Measurements from ENCODE around the gene TCTN2.

TCTN2 gene

DNA sequence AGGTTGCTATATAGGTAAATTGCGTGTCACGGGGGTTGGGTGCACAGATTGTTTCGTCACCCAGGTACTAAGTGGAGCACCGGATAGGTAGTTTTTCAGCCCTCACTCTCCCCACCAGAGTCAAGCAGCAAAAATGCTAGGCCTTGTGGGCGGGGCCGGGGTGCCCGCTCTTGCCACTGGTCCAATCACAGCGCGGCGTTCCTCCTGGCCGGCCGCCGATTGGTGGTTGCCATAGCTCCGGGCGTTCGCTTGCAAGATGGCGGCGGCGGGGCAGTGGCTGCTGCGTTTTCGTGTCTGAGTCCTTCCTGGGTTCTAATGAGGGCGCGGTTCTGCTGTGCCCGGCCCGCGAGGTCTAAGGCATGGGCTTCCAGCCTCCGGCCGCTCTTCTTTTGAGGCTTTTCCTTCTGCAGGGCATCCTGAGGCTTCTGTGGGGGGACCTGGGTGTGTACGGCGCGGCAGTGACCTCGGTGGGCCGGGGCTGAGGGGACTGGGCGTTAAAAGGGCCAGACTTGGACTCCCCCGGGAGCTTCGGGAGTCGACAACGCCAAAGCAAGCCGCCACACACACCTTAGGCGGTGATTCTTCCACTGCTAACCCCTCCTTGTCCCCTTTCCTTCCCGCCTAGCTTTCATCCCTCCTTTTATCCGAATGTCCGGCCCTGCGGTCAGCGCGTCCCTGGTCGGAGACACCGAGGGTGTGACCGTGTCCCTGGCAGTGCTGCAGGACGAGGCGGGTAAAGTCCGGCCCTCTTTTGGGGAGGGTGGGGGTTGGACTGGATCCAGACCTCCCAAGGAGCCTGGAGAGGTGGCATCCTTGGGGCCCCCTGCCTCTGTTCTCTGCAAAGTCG is at the start of gene TCTN2:
TCTN2 (plus strand) TSS at position 232 of the 847 bp plus-strand sequence; CDS start at position 360, 128 bp downstream.
- DNase-seq = peak; percentile 55

GRCh38 chr12:123621619-123622530 is 49.0 kb upstream of the TCTN2 start:
- DNase-seq = no peak

- DNase-seq = peak; percentile 92
Measured at GRCh38 chr12:123633379-123634141, 37.4 kb upstream of the TCTN2 start, which contains the start of the genes EIF2B1 and GTF2H3. TSS of gene EIF2B1 (minus strand) at chr12:123633686. CDS start at chr12:123633557, 129 bp downstream. TSS of gene GTF2H3 (plus strand) at chr12:123633829. CDS start at chr12:123633860, 31 bp downstream.

DNA sequence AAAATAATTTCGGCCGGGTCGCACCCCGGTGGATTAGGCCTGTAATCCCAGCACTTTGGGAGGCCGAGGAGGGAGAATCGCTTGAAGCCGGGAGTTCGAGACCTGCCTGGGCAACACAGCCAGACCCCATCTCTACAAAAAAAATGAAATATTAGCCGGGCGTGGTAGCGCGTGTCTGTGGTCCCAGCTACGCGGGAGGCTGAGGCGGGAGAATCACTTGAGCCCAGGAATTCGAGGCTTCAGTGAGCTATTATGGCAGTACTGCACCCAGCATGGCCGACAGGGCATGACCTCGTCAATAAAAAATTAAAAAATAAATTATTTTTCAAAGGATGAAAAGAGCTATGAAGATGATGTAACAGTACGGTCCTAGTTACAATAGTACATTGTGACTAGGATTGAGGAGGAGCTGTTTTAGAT is 36.8 kb upstream of the TCTN2 start:
- no peak for DNase-seq

DNA sequence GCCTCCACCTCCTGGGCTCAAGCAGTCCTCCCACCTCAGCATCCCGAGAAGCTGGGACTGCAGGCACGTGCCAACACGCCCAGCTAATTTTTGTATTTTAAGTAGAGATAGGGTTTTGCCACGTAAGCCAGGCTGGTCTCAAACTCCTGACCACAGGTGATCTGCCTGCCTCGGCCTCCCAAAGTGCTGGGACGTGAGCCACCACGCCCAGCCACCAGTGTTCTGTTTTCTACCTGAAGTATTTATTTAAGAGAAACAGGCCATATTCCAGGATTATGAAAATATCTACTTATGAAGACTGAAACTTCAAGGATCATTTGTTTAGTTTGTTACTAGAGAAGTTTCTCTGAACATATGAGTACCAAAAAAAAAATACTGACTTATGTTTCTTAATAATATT is 27.0 kb upstream of the TCTN2 start:
- no peak for DNase-seq

DNA sequence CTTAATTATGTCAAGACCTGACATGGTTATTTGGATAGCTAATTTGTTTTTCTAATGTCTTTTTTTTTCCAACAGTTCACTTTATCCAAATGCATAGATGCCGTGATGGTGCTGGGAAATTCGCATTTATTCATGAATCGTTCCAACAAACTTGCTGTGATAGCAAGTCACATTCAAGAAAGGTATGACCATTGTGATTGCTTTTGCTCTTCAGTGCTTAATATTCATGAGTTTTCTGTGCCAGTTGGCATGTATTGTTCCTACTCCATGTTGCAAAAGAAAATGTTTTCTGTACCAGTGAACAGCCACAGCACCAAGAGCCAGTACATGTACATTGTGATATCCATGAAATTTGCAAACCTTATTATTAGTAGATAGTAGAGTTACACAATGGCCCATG is 25.5 kb upstream of the TCTN2 start:
- DNase-seq = no peak

- DNase-seq = peak; percentile 54
Measured at GRCh38 chr12:123645878-123646277, 25.0 kb upstream of the TCTN2 start.

- DNase-seq = no peak
Measured at GRCh38 chr12:123648401-123648800, 22.5 kb upstream of the TCTN2 start.

DNA sequence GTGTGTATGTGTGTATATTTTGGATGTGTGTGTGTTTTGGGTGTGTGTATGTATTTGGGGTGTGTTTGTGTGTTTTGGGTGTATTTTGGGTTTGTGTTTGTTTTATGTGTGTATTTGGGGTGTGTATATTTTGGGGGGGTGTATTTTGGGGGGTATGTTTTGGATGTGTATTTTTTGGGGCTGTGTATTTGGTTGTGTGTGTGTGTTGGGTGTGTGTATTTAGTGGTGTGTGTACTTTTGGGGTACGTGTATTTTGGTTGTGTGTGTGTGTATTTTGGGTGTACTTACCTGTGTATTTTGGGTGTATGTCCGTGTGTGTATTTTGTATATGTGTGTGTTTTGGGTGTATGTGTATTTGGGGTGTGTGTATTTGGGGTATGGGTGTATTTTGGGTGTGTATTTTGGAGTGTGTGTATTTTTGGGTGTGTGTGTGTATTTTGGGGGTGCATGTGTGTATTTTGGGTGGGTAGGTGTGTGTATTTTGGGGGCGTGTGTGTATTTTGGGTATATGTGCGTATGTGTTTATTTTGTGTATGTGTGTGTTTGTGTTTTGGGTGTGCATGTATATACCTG is 16.7 kb upstream of the TCTN2 start:
- no peak for DNase-seq

GRCh38 chr12:123655420-123655819 is 15.5 kb upstream of the TCTN2 start:
- no peak for DNase-seq

GRCh38 chr12:123656392-123656791 is 14.5 kb upstream of the TCTN2 start:
- DNase-seq = no peak

DNA sequence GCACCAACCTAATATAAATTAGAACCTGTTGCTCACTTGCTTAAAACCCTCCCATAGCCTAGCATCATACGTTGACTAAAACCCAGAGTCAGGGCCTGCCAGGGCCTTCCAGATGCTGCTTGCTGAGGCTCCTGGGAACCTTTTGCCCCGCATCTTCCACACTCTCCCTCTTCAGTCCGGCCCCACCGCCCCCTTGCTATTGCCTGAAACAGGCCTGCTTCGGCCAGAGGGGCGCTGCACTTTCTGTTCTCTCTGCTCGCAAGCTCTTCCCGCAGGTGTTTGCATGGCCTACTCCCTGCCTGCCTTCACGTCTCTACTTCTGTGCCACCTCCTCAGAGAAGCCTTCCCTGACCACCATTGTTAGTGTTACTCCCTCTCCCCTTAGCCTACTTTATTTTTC is 13.7 kb upstream of the TCTN2 start:
- DNase-seq = no peak

GRCh38 chr12:123659996-123660727 is 10.8 kb upstream of the TCTN2 start:
- no peak for DNase-seq

DNA sequence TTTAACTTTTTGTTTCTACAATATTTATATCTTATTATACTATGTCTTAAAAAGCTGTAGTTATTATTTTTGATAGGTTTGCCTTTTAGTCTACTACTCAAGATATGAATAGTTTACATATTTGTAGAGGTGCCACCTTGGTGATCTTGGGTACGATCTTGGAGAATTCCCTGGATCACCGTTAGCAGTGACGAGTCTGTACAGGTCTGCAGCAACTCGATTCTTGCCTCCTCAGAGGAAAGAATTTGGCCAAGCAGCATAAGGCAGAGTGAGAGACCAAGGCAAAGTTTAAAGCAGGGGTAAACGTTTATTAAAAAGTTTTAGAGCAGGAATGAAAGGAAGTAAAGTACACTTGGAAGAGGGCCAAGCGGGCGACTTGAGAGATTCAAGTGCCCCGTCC is 3.1 kb upstream of the TCTN2 start:
- no peak for DNase-seq

- DNase-seq = no peak
Measured at GRCh38 chr12:123671876-123672275, 963 bp downstream of the TCTN2 start.

DNA sequence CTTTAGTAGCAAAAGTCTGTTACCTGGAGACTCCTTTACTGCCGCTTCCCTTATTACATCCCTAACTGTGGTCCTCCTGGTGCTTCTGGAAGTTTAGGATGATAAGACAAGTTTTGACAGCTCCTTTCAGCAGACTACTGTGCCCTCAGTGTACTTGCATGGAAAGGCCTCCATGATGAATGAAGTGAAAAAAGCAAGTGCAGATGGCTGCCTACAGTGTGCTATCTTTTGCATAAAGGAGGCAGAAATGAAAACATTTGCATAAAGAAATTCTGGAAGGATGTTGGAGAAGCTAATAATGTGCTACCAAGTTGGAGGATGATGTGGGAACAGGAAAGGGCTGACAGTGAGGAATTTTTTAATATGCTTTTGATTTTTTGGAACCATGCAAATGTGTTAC is 4.5 kb downstream of the TCTN2 start:
- no peak for DNase-seq

DNA sequence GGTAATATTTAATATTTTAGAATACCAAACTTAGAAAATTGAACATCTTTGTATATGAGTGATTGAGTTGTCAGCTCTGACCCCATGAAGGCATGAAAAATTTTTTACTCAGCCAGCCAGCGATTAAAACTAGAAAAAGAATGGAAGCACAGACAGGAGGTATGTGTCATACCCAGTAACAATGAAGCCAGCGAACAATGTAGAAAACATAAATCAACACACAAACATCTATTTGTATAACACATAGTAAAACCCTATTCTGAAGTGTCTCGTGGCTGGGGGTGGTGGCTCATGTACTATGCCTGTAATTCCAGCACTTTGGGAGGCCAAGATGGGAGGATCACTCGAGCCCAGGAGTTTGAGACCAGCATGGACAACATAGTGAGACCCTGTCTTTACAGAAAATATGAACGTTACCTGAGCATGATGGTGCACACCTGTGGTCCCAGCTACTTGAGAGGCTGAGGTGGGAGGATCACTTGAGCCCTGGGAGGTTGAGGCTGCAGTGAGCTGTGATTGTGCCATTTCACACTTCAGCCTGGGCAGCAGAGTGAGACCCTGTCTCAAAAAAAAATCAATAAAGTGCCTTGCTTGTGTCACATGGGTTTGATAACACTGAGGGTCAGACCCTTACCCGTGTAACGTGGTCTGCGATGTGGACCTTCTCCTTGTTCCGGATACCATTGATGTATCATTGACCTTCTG is 5.9 kb downstream of the TCTN2 start:
- no peak for DNase-seq

- DNase-seq = no peak
Measured at GRCh38 chr12:123678981-123679380, 8.1 kb downstream of the TCTN2 start.

DNA sequence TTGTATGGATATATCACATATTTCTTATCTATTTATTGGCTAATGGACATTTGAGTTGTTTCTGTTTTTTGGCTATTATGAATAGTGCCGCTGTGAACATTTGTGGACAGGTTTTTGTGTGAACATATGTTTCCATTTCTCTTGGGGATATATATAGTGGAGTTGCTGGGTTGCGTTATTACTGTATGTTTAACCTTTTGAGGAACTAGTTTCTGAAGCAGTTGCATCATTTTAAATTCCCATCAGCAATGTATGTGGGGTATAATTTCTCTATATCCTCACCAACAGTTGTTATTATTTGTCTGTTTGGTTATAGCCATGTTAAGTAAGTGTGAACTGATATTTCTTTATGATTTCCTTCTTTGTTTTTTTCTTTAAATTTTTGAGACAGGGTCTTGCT is 10.7 kb downstream of the TCTN2 start:
- no peak for DNase-seq

DNA sequence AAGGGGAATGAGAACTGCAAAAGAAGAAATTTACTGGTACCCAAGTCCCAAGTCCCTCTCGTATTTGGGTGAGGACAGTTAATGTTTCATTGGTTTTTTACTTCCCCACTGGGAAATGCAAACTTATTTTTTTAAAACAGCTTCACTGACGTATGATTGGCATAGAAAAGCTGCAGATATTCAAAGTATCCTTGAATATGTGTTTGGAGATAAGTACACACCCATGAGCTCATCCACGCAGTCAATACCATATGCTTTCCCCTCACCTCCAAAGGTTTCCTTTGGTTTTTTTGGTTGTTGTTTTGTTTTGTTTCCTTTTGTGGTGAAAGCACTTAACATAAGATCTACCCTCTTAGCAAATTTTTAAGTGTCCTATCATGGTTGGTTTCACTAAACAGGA is 13.1 kb downstream of the TCTN2 start:
- no peak for DNase-seq

DNA sequence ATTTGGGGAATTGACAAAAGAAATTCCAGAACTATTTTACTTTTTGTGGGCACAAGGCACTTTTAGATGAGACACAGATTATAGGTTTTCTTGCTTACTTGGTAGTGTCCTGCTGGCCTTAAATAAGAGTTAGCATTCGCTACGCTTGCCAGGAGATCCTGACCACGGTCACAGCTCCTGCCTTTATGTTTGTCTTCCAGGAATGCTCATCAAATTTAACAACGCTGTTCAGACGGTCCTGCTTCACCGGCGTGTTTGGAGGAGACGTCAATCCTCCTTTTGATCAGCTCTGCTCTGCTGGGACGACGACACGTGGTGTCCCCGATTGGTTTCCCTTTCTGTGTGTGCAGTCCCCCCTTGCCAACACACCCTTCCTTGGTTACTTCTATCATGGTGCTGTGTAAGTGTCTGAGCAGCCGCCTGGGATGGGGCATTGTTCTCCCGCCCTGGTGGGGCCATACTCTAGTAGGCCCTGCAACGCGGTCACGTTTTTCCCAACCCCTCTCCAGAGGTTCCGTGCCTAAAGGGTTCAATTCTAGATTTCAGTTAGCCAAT is 15.8 kb downstream of the TCTN2 start:
- DNase-seq = no peak

Data from NCI-H446 treated with DMSO at 0.1 percent for 48 hours (cell line).